Transverse colon (tissue), 3 donors: ENCODE results near the gene KIAA2012.

Experiments used
- POLR2A ChIP-seq: fragments of 450-650 bp; IDR thresholded peaks from one replicate; pipeline ENCODE4 v1.6.1; 2016; ENCODE audit warnings: antibody characterized with exemption, mild to moderate bottlenecking, moderate library complexity
- TF ChIP-seq, protein P1 (sequence below), 5 experiments: fragments of 200-600 bp in 3 of 5; fragments of 450-650 bp in 2 of 5; sonication (generic) in 3 of 5; IDR thresholded peaks; 1 replicate in 2 of 5; 2 replicates in 3 of 5; pipeline ENCODE4 v1.5.1; 2016 to 2017; ENCODE audit warnings: antibody characterized with exemption in 5 of 5, inconsistent platforms in 3 of 5, mild to moderate bottlenecking in 2 of 5, moderate library complexity in 1 of 5

DNA sequence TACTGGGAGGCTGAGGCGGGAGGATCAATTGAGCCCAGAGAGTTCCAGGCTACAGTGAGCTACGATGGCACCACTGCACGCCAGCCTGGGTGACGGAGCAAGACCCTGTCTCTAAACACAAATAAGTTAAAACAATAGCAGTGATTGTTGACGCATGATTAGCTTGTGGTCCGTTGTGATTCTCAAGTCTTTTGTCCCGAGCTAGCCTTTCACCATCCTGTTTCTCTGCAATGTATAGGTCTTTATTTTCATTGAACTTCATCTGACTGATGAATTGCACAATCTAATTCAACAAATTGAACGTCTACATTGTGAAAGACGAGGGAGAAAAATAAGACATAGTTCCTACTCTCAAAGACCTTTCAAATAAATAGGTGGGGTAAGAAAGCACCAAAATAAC, 48.2 kb upstream of the KIAA2012 start:
- TF ChIP-seq, protein P1, sequence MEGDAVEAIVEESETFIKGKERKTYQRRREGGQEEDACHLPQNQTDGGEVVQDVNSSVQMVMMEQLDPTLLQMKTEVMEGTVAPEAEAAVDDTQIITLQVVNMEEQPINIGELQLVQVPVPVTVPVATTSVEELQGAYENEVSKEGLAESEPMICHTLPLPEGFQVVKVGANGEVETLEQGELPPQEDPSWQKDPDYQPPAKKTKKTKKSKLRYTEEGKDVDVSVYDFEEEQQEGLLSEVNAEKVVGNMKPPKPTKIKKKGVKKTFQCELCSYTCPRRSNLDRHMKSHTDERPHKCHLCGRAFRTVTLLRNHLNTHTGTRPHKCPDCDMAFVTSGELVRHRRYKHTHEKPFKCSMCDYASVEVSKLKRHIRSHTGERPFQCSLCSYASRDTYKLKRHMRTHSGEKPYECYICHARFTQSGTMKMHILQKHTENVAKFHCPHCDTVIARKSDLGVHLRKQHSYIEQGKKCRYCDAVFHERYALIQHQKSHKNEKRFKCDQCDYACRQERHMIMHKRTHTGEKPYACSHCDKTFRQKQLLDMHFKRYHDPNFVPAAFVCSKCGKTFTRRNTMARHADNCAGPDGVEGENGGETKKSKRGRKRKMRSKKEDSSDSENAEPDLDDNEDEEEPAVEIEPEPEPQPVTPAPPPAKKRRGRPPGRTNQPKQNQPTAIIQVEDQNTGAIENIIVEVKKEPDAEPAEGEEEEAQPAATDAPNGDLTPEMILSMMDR (IDR thresholded peaks at IDR 0.05) = no peak
- TF ChIP-seq POLR2A = no peak
